ENCODE measurements around the gene PTPN21.

The PTPN21 gene

GRCh38 chr14:88503754-88504406 lies 50.9 kb downstream of the PTPN21 start:
- DNase-seq, result no peak

GRCh38 chr14:88502740-88503139 lies 52.1 kb downstream of the PTPN21 start:
- no peak for DNase-seq

GRCh38 chr14:88500611-88501010 lies 54.2 kb downstream of the PTPN21 start:
- DNase-seq, result no peak

- DNase-seq, result no peak
Measured at GRCh38 chr14:88499225-88499624, 55.6 kb downstream of the PTPN21 start.

DNA sequence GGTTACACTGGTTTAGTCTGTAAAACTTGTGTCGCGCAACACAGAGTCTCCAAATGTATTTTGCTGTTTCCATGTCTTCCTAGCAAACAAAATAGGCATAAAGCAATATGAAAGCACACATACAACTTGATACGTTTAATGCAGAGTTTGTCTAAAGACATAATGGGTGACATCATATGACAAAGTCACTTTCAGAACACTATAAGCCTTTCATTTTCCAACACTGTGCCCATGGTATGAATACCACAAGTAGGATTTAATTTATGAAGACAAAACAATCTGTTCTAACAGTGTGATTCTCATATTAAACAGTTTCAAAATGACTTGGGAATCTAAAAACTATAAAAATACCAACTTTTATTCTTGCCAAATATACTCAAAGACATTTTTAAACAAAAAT lies 58.4 kb downstream of the PTPN21 start:
- no peak for DNase-seq

GRCh38 chr14:88493392-88494185 lies 61.2 kb downstream of the PTPN21 start:
- DNase-seq, result no peak

DNA sequence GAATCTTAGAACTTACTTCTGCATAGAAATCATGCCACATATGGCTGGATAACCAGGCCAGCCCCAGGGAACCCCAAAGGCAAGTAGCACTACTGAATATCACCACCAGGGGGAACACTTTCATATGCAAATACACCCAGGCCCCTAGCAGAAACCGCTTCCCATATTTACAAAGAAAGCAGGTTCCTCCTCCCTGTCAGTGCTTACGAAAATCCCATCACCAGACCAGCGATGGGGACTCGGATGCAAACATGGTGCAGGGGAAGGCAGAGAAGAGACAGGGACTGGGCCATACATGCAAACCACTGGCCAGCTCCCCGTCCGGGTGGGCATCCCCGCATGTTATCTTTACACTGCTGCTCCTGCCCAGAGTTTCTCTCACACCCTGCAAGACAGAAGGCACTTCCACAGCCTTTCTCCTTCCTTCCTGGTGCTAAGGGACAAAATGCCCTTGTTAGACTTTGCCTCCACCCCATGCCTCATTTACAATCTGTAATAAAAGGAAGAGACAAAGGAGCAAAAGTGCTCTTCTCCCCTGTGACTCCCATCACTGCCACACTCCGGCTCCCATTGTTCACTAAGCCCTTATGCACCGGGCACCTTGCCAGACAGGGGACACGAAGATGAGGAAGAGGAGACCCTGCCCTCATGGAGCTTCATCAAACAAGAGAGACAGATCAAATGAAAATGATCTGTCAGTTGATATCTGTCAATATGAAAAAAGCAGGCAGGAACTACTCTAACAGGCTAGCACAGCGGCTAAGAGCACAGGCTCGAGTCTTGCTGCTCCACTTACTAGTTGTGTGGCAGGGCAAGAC lies 62.3 kb downstream of the PTPN21 start:
- peak in 4 of 5 experiments; percentile 11 to 65 (median 18) for DNase-seq

DNA sequence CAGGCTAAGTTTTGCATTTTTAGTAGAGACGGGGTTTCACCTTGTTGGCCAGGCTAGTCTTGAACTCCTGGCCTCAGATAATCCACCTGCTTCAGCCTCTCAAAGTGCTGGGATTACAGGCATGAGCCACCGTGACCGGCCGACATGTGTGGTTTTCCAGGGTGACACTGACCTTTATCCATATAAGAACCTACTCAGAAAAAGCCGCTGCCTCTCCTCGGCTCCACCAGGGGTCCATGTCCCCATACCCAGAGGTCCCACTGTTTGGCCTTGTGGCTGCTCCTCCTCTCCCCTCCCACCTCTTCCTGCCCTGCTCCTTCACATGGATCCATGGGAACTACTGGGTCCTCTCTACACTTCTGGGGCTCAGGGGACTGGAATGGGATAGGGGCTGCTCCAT lies 64.6 kb downstream of the PTPN21 start:
- no peak for DNase-seq

DNA sequence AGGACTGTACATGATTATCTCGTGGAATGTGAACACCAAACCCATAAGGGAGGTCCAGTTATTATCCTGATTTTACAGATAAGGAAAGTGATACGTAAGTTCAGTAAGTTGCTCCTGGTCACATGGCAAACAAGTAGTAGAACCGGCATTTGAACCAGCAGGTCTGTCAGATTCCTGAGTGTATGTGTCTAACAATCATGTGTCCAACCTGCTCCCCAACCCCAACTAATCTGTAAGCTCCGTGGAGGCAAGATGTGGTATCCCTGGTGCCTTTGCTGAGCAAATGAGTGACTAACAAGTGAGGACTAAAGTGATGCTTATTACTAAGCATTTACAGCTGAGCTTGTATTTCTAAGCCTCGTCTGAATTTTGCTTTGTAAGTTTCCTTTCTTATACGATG lies 65.9 kb downstream of the PTPN21 start:
- DNase-seq, result no peak

- DNase-seq, result no peak
Measured at GRCh38 chr14:88488081-88488480, 66.7 kb downstream of the PTPN21 start.

GRCh38 chr14:88482524-88482923 lies 72.3 kb downstream of the PTPN21 start:
- DNase-seq, result no peak

- no peak for DNase-seq
Measured at GRCh38 chr14:88481794-88482193, 73.0 kb downstream of the PTPN21 start.

GRCh38 chr14:88481059-88481458 lies 73.7 kb downstream of the PTPN21 start:
- no peak for DNase-seq

DNA sequence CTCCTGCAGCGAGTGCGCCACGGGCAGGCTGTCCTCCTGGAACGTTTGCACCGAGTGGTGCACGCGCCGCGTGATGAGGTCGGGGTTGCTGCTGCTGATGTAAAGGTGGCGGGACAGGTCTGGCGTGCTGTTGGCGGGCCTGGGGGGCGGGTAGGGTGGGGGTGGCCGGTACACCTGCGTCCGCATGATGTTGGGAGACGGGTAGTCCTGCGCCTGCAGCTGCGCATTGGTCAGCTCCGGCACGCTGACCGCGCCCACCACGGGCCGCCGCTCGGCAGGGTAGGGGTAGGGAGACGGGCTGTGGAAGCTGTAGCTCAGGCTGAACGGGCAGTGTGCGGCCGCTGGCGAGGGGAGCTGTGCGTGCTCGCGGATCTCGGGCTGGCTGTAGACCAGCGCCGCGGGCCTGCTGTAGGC lies 75.2 kb downstream of the PTPN21 start:
- no peak for DNase-seq

DNA sequence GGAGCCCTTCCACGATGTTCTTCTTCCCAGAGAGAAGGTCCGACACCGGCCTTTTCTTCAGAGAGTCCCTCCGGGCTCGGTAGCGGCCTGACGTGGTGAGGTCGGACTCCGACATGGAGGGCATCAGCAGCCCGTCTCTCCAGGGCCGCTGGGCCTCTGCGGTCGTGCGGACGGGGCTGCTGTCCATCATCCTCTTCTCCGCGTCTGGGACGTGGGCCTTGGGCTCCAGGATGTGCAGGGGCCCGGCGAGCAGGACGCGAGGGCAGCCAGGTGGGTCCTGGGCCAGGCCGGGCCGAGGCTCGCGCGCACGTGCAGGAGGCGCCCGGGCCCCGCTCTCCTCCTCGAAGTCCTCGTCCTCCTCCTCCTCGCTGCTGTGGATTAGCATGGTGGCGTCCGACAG lies 75.9 kb downstream of the PTPN21 start:
- DNase-seq, result no peak

GRCh38 chr14:88477513-88478250 lies 77.1 kb downstream of the PTPN21 start:
- no peak for DNase-seq

DNA sequence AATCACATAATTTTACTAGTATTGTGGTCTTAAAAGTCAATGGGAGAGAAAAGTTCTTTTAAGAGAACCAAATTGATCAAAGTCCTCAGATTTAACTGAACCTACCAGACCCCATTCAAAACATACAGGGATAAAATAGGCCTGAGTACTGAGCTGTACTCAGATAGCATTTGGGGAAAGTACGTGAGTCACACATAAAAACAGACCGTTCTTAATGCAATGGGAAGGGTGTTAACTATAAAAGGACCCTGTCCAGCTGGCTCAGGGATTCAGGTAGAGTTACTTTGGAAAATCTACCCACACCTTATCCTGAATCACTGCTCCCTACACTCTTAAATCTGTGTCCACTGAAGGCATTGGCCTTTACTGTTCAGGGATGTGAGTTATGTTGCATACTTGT lies 78.0 kb downstream of the PTPN21 start:
- DNase-seq, result no peak

DNA sequence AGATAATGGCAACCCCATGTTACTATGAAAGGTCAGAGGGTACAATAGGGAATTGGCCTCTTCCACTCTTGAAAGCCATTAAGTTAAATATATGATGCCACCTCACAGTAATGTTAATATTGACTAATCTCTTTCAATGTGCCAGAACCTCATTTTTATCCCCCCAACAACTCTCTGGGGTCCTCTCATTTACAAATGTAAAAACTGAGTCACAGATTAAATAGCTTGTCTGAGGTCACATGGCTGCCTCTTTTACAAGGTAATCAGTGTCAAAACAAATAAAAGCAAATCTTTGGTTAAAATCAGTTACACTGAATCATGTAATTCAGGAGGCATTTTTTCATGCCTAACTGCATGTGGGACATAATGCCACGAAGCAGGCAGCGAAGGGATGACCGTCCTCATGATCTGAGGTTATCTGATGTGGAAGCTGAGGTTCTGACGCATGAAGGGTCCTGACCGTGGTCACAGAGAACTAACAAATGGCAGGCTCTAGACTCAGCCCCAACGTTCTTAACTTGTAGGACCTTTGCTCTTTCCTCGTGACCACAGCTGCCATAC lies 78.5 kb downstream of the PTPN21 start:
- DNase-seq, result no peak

DNA sequence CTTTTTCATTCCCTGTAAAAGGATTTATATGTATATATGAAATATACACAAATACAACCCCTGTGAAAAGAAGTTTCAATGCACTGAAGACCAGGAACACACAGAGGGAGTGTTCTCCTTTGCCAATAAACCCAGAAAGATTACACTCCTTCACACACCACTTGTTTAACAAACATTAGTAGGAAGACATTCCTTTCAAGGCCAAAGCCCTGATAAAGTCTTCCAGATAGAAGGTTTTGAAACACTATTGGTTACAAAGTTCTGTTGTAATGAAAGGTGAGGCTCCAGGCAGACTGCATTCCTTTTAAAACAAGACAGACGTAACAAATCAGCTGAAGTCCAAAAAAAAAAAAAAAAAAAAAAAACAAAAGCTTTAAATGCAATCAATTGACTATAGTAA lies 81.0 kb downstream of the PTPN21 start:
- no peak for DNase-seq

DNA sequence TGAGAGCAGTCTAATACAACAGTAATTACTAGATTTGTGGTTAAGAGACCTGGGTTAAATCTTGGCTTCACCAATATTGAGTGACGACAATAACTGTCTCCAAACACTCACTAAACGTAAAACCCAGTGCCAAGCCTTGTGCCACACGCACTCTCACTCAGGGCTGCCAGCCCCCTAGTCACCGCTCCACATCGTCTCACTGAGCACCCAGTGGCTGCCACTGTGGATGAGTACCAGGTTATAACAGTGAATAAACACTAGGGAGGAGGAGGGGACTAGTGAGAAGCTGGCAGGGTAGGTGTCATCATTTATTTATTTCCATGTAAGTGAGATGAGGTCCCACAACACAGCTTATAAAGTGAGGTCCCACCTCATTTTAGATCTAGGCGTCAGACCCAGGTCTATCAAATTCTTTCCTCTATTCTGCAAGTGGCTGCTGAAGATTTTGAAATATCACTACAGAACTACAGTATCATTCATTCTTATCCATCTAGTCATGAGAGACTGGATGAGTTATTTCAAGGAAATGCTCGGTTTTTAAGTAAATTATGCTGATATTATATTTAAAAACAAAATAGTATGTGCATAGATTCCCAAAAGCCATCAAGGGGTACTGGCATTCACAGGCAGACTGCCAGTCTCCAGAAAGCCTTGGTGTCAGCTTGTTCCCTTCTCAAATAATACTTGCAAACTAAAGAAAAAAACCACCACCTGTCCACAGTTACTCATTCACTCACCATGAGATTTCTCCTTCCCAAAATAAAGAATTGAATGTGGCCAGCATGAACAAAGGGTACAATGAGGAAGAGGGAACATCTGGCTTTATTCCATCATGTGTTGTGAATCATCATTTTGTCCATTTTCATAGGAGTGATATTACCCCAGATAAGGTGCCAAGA lies 84.0 kb downstream of the PTPN21 start:
- no peak for DNase-seq

DNA sequence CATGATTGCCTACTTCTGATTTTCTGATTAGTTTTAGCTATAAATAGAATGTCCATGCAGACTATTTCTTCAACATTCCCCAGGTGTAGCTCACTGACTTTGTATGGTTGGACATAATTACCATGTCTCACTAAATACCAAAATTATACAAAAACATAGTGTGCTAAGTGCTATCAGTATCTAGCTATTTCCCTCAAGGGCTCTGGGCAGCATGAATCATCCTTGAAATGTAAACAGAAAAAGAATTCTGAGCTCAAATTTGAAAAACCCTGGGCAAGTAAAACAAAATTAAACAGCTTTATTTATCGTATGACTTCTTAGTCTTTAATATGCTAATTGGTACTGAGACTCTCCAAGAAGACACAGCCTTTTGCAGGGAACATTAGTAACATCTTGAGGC lies 86.4 kb downstream of the PTPN21 start:
- no peak for DNase-seq
